Erythroblast (primary cell): ENCODE results near the gene ADAMTS16.

Source experiments
- GATA1 ChIP-seq: IDR thresholded peaks from 2 replicates; pipeline ENCODE4 v1.6.1; 2011; ENCODE audit warnings: low read depth, mild to moderate bottlenecking, control low read depth, low read length, moderate library complexity
- POLR2A ChIP-seq: IDR thresholded peaks from 2 replicates; pipeline ENCODE4 v1.6.1; 2011; ENCODE audit warnings: mild to moderate bottlenecking, low read length

DNA sequence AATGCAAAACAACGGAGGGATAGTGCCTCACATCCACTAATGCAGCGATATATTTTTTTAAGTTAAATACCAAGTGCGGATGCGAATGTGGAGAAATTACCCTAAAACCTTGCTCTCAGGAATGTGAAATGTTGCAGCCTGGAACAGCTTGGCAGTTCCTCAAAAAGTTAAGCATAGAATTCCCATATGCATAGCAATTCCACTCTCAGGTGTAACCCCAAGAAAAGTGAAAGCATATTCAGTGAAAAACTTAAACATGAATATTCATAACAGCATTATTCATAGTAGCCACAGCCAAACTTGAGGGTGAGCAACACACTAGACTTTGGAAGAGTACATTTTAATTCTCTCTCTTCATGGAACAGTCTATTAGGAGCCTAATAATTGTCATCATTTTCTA is 199.1 kb downstream of the ADAMTS16 start:
- no peak for TF ChIP-seq POLR2A
- TF ChIP-seq GATA1, result no peak
